A549 (cell line): ENCODE results near the gene SMAD3.
A peak's percentile ranks its signal among the peaks of the same experiment; 100 is the strongest.

Source experiments
- BHLHE40 ChIP-seq: IDR thresholded peaks from 2 replicates; pipeline ENCODE4 v1.6.1; 2012; ENCODE audit warnings: low read depth, low read length, inconsistent platforms
- CEBPB ChIP-seq, 2 experiments: fragments of >200 bp in 1 of 2; sonication (Bioruptor Twin) in 1 of 2; formaldehyde crosslinking in 1 of 2; IDR thresholded peaks; 2 replicates each; pipeline ENCODE4 v1.6.1; 2012 to 2016
- CTCF ChIP-seq: fragments of >200 bp; sonication (Bioruptor Twin); formaldehyde crosslinking; IDR thresholded peaks from 3 replicates; pipeline ENCODE4 v1.5.1; 2016
- ESRRA ChIP-seq: fragments of 150-350 bp; IDR thresholded peaks from 2 replicates; pipeline ENCODE4 v1.6.1; 2014; ENCODE audit warnings: mild to moderate bottlenecking, low read length, borderline replicate concordance
- KDM1A ChIP-seq: fragments of 200-600 bp; sonication (generic); IDR thresholded peaks from 2 replicates; pipeline ENCODE4 v1.6.1; 2016; ENCODE audit warnings: low read depth, mild to moderate bottlenecking
- MAFK ChIP-seq: fragments of 450-650 bp; IDR thresholded peaks from 2 replicates; pipeline ENCODE4 v1.6.1; 2014; ENCODE audit not compliant: partially characterized antibody
- MAX ChIP-seq: IDR thresholded peaks from 2 replicates; pipeline ENCODE4 v1.6.1; 2012
- MAZ ChIP-seq: fragments of 150-350 bp; IDR thresholded peaks from 2 replicates; pipeline ENCODE4 v1.6.1; 2014; ENCODE audit warnings: antibody characterized with exemption, low read depth, low read length, borderline replicate concordance
- PBX3 ChIP-seq: IDR thresholded peaks from 2 replicates; pipeline ENCODE4 v1.6.1; 2012
- RAD21 ChIP-seq, 2 experiments: fragments of >200 bp in 1 of 2; sonication (Bioruptor Twin) in 1 of 2; formaldehyde crosslinking in 1 of 2; IDR thresholded peaks in 1 of 2; conservative IDR thresholded peaks in 1 of 2; 2 replicates in 1 of 2; 3 replicates in 1 of 2; pipeline ENCODE4 v1.6.1; 2012 to 2018; ENCODE audit warnings: inconsistent platforms in 1 of 2
- RNF2 ChIP-seq: fragments of 200-600 bp; sonication (generic); IDR thresholded peaks from 2 replicates; pipeline ENCODE4 v1.6.1; 2016; ENCODE audit warnings: low read depth, mild to moderate bottlenecking, antibody characterized with exemption, moderate library complexity, borderline replicate concordance
- SMC3 ChIP-seq: fragments of >200 bp; sonication (Bioruptor Twin); formaldehyde crosslinking; IDR thresholded peaks from 3 replicates; pipeline ENCODE4 v1.6.1; 2018; ENCODE audit warnings: inconsistent platforms
- ZFP36 ChIP-seq: fragments of 450-650 bp; IDR thresholded peaks from 2 replicates; pipeline ENCODE4 v1.6.1; 2014; ENCODE audit warnings: borderline replicate concordance; ENCODE audit not compliant: partially characterized antibody

GRCh38 chr15:67089217-67090193, 24.1 kb downstream of the SMAD3 start:
- no peak for TF ChIP-seq SMC3
- no peak for TF ChIP-seq ESRRA
- TF ChIP-seq MAFK = no peak
- TF ChIP-seq MAZ = no peak
- no peak for TF ChIP-seq CTCF
- TF ChIP-seq RAD21 (conservative IDR thresholded peaks at IDR 0.05 in 1 of 2, IDR thresholded peaks at IDR 0.05 in 1 of 2) = 0 out of 5 replicates have a peak, but pooled peaks of 1 of the 2 experiments have one; percentile 5
- no peak for TF ChIP-seq ZFP36
- no peak for TF ChIP-seq RNF2
- no peak for TF ChIP-seq KDM1A
- no peak for TF ChIP-seq BHLHE40
- TF ChIP-seq PBX3 = no peak
- TF ChIP-seq MAX = peak; percentile 92
- no peak for TF ChIP-seq CEBPB (IDR thresholded peaks at IDR 0.05)
